Right lobe of liver (tissue), 6 donors: ENCODE measurements around the gene SLC22A23. TPM values are rescaled to one million over a fixed set of nuclear protein-coding genes. Genes with fewer than 3 reads are reported as not detected.

Experiments used
- ATAC-seq, 4 donors: fragments of 200-7000 bp; cut with Tn5 transposase; one replicate each; pipeline ENCODE4 v1.9.1; 2020; ENCODE audit warnings: mild to moderate bottlenecking in 4 of 4, moderate library complexity in 4 of 4
- DNase-seq, 3 donors: peaks; one replicate each; pipeline ENCODE4 v3.0.0-alpha.2; 2020
- H3K27ac ChIP-seq, 3 donors: fragments of 200-600 bp; one replicate each; pipeline ENCODE4 v1.8.0; 2022
- H3K27me3 ChIP-seq, 2 donors: fragments of 200-600 bp; one replicate each; pipeline ENCODE4 v1.8.0; 2022
- H3K36me3 ChIP-seq, 4 donors: fragments of 200-600 bp; sonication (generic) in 1 of 4; one replicate each; pipeline versions ENCODE4 v1.5.1 to v1.8.0; 2017 to 2022; ENCODE audit warnings: control low read depth in 1 of 4
- H3K4me1 ChIP-seq, 4 donors: fragments of 200-600 bp; sonication (generic) in 1 of 4; one replicate each; pipeline versions ENCODE4 v1.5.1 to v1.8.0; 2017 to 2022; ENCODE audit warnings: control low read depth in 1 of 4
- H3K4me3 ChIP-seq, 3 donors: fragments of 200-600 bp; one replicate each; pipeline ENCODE4 v1.8.0; 2022
- H3K9me3 ChIP-seq, 4 donors: fragments of 200-600 bp; sonication (generic) in 1 of 4; one replicate each; pipeline versions ENCODE4 v1.5.1 to v1.8.0; 2017 to 2022; ENCODE audit warnings: control low read depth in 1 of 4
- POLR2A ChIP-seq: fragments of 450-650 bp; IDR thresholded peaks from one replicate; pipeline ENCODE4 v1.6.1; 2017; ENCODE audit warnings: antibody characterized with exemption, mild to moderate bottlenecking
- WGBS: methylation state at CpG from one replicate; pipeline ENCODE4 v1.1.6; 2018; ENCODE audit warnings: low coverage, low lambda C conversion rate; ENCODE audit not compliant: insufficient coverage; ENCODE audit errors: missing lambda C conversion rate; 5-methylcytosine and 5-hydroxymethylcytosine counted together
- intact Hi-C, 2 donors: fragments of 100-400 bp; cut with DNase I; formaldehyde crosslinking; loops; one replicate each; pipeline versions ENCODE4 v1.11.2 to v1.14.1; 2022
- total RNA-seq, 6 experiments: library from RNA; depleted of rRNA in 2 of 6; stranded (reverse); fragments of >200 nt in 2 of 6; fragmentation: NEBNext Ultra II Directional in 3 of 6; extraction: Animal tissue kit (Norgen Biotek cat#: 25700) in 3 of 6; gene quantifications; one replicate each; pipeline versions ENCODE4 v1.1.0 to v1.2.4, GENCODE V29; 2016 to 2023
- TF ChIP-seq, protein P1 (sequence below), 4 donors: fragments of 200-600 bp in 3 of 4; fragments of 450-650 bp in 1 of 4; IDR thresholded peaks; one replicate each; pipeline versions ENCODE4 v1.5.1 to v1.8.0; 2016 to 2022; ENCODE audit warnings: antibody characterized with exemption in 4 of 4, mild to moderate bottlenecking in 2 of 4
- donor health status: DM: no; HTN: yes; CAD: no.
- donor health status: DM: no; HTN: no; CAD: no.
- donor health status: DM: no; HTN: no; CAD: no.
- donor health status: DM: no; HTN: yes; CAD: no.
- donor health status: DM: no; HTN: yes; CAD: no.

SLC22A23 gene
- total RNA-seq, 6 experiments from 2014 or later: 11.7 to 27.6 (median 16.3) TPM

DNA sequence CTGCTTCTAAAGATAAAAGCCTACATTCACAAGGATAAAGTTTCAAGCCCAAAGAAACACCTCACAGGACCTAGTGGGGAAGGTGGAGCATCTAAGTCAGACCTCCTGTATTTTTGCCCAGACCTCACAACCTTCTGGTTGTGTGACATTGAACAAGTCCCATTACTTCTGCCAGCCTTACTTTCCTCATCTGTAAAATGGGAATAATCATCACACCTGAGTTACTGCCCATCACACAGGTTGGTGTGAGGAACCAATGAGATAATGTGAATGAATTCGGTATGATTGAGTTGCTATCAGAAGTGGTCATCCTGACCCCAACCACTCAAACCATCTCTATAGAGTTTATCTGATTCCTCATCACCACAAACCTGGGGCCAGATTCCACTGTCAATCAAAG, 11.1 kb upstream of the SLC22A23 start:
- 14% methylated on average over 1 of the region's 1 CpG for WGBS
- no peaks in the 10 kb centered on the region for H3K4me1 ChIP-seq
- no peak overlapping the region for H3K27ac ChIP-seq
- no peak overlapping the region for H3K4me3 ChIP-seq
- intact Hi-C loops: no loop called here
- TF ChIP-seq, protein P1, sequence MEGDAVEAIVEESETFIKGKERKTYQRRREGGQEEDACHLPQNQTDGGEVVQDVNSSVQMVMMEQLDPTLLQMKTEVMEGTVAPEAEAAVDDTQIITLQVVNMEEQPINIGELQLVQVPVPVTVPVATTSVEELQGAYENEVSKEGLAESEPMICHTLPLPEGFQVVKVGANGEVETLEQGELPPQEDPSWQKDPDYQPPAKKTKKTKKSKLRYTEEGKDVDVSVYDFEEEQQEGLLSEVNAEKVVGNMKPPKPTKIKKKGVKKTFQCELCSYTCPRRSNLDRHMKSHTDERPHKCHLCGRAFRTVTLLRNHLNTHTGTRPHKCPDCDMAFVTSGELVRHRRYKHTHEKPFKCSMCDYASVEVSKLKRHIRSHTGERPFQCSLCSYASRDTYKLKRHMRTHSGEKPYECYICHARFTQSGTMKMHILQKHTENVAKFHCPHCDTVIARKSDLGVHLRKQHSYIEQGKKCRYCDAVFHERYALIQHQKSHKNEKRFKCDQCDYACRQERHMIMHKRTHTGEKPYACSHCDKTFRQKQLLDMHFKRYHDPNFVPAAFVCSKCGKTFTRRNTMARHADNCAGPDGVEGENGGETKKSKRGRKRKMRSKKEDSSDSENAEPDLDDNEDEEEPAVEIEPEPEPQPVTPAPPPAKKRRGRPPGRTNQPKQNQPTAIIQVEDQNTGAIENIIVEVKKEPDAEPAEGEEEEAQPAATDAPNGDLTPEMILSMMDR (IDR thresholded peaks at IDR 0.05): no peak
- no peak for TF ChIP-seq POLR2A
- ATAC-seq (no peak), DNase-seq (no peak)
- no peaks in the 10 kb centered on the region for H3K27me3 ChIP-seq
- H3K9me3 ChIP-seq: no peaks in the 10 kb centered on the region
- H3K36me3 ChIP-seq: no peaks in the 10 kb centered on the region

DNA sequence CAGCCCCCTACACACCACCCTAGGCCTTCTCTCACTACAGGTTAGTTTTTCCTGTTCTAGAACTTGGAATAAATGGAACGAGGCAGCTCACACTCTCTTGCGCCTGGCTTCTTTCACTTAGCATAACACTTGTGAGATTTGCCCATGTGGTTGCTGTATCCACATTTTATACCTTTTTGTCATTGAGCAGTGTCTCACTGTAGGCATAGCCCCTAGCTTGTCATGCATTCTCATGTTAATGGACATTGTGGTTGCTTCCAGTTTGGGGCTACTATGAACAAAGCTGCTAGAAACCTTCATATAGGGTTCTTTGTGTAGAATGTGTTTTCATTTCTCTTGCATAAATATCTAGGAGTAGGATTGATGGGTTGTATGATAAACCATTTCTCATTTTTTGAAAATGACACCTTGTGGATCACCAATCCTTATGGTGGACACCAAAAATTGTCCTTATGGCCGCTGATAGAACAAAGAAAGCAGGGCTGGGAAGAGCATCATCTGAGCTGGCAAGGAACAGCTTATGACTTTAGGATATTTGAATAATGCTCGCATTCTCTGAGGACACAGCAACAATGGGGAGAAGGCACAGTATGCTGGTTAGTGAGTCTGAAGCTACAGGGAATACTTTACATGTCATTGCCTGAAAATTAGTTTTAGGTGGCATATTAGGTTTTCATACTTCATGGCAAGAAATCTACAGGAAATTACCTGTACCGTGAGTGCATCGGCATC, 9.8 kb upstream of the SLC22A23 start:
- H3K4me1 ChIP-seq: no peaks in the 10 kb centered on the region
- 92% methylated on average over 6 of the region's 6 CpGs for WGBS

DNA sequence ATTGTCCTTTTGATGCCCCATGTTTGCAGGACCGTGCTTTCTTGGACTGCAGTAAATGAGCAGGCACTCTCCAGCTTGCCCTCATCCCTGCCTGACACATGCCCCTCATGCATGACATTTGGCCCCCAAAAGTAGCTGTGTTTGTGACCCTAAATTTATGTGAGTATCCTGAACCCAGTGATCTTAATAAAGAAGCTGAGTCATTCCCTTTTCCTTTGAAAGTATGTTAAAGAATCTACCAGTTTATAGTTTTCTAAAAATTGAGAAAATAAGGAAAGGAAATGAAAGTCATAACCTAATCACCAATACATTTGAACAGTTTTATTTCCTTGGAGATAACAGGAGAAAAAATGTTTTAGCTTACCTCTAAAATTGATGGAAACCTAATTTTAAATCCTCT, 3.4 kb upstream of the SLC22A23 start:
- DNase-seq (no peak), ATAC-seq (no peak)
- peaks cover 0 to 6% (median 0%) of the 10 kb centered on the region in 4 donors for H3K4me1 ChIP-seq
- no peak overlapping the region for H3K4me3 ChIP-seq
- H3K27me3 ChIP-seq: no peaks in the 10 kb centered on the region
- WGBS: 82% methylated on average over 1 of the region's 1 CpG
- H3K9me3 ChIP-seq: no peaks in the 10 kb centered on the region
- intact Hi-C loops: no loop called here
- TF ChIP-seq POLR2A: no peak
- TF ChIP-seq, protein P1 (IDR thresholded peaks at IDR 0.05): no peak
- no peaks in the 10 kb centered on the region for H3K36me3 ChIP-seq
- H3K27ac ChIP-seq: no peak overlapping the region

More for the DNA sequence above, 9.8 kb upstream of the SLC22A23 start:
- TF ChIP-seq, protein P1 (IDR thresholded peaks at IDR 0.05): no peak
- no peak for TF ChIP-seq POLR2A
- Histone ChIP-seq H3K4me3 (no peak overlapping the region), H3K36me3 (no peaks in the 10 kb centered on the region), H3K27ac (no peak overlapping the region), H3K9me3 (no peaks in the 10 kb centered on the region), H3K27me3 (no peaks in the 10 kb centered on the region)
- DNase-seq (no peak), ATAC-seq (no peak)
- intact Hi-C loops: no loop called here

DNA sequence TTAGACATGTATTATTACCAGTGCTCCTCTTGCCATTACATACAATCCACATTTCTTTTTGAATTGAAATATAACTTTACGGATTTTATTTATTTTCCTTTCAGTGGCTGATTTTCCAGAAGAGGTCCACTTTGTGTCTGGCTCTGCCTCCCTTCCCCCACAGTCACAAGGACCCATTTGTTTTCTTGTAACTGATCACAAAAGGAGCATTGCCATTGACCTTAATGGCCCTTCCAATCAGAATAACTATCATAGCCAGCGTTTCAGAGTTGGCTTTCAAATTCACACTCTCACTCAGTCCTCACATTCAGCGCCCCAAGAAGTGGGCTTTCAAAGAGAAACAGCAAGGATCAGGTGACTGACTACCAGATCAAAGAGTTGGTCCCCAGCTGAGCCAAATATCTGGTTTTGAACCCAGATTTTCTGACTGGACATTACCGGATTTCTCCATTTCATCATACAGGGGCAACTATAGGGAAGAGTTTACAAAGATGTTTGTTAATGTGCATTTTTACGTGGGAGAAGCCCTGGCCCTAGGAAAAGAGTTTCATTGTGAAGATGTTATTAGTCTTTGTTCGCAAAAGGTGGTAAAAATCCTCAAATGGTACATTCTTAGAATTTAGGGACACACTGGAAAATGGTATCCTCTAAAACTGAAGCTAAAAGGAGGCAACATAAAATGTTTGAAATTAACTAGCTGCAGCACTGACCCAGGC, 2.0 kb upstream of the SLC22A23 start:
- DNase-seq: no peak
- 70% methylated on average over 6 of the region's 6 CpGs for WGBS
- H3K27me3 ChIP-seq: no peaks in the 10 kb centered on the region
- H3K27ac ChIP-seq: no peak overlapping the region
- no peak for ATAC-seq
- H3K9me3 ChIP-seq: no peaks in the 10 kb centered on the region
- H3K4me1 ChIP-seq: peaks cover 0 to 15% (median 0%) of the 10 kb centered on the region in 4 donors
- TF ChIP-seq, protein P1 (IDR thresholded peaks at IDR 0.05): no peak
- TF ChIP-seq POLR2A: no peak
- H3K4me3 ChIP-seq: no peak overlapping the region
- intact Hi-C loops: loop anchor here in 1 of 2 donors (5.0 kb wide), 1 partner anchor 182 kb away; no protein-coding TSS in a partner anchor
- H3K36me3 ChIP-seq: no peaks in the 10 kb centered on the region
